Measurements from ENCODE around the gene DBNL. TPM values are rescaled to one million over a fixed set of nuclear protein-coding genes. Genes with fewer than 3 reads are reported as not detected.

Gene DBNL
- total RNA-seq, 3 donors from 2014 or later: 147 to 167 (median 165) TPM

DNA sequence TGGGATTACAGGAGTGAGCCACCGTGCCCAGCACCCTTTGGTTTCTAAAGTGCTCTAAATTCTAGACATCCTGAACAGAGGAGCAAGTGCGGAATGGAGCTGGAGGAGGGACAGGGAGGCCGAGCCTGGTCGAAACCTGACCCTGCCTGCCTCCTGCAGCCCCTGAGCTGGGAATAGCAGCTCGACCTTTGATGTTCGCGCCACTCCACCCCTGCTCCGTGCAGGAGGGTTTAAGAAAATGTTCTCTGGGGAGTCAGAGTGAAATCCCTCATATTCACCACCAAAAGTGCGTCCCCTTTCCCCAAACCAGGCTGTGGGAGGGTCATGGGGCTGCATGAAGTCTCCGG, 19.0 kb downstream of the DBNL start:
- H3K9me3 Mint-ChIP-seq: no peaks in the 10 kb centered on the region
- H3K36me3 Mint-ChIP-seq (ENCODE audit: insufficient read depth): peaks cover 15% of the 10 kb centered on the region
- DNase-seq (no peak), ATAC-seq (no peak)
- peaks cover 23% of the 10 kb centered on the region for H3K4me1 Mint-ChIP-seq (ENCODE audit: low read depth)
- no peaks in the 10 kb centered on the region for H3K27me3 Mint-ChIP-seq (ENCODE audit: low read depth)
- no peak overlapping the region for H3K4me3 Mint-ChIP-seq

DNA sequence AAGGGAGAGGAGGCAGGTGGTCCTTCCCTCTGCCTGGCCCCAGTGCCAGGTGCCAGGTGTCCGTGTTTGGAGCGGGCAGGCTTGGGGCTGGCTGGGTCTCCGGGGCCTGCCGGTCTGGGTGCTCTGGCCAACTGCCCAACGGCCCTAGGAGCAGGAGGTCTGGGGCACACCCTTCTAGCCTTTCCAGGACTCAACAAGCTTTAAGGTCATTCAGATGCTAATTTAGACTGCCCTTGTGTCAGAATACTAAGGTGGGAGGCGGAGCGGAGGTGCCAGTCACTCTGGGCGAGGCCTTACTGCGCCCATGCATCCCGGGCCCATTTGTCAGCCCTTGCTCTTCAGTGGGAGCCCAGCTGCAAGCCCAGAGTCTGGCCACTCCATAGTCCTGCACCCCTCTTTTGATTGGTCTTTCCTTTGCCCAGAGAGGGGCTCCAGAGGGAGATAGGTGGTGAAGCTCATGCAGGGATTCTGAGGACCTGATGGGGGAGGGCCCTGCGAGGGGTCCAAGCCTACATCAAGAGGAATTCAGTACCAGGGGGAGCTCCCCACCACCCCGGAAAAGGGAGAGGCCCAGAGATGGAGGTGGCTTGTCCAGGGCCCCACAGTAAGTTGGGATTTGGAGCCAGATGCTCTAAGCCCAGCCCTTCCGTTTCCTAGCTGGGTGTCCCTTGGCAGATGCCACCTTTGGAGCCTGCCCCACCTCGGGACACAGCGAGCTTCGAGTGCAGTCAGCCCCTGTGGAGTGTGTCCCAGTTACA, 19.6 kb downstream of the DBNL start:
- H3K36me3 Mint-ChIP-seq (ENCODE audit: insufficient read depth): peaks cover 10% of the 10 kb centered on the region

DNA sequence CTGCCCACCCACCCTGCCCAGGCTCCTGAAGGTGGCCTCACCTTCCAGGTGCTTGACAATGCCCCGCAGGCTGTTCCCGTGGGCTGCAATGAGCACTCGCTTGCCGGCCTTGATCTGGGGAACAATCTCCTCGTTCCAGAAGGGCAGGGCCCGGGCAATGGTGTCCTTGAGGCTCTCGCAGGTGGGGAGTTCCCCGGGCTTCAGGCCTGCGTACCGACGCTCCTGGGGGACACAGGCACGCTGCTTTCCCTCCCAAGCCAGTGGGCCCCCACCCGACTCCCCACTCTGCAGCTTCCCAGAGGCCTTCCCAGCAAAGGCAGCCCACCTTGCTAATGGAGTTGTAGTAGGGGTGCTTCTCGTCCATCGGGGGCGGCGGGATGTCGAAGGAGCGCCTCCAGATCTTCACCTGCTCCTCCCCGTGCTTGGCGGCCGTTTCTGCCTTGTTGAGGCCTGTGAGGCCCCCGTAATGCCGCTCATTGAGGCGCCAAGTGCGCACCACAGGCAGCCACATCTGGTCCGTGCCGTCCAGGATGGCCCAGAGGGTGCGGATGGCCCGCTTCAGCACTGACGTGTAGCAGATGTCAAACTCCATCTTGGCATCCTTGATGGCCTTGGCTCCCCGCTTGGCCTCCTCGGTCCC, 20.4 kb downstream of the DBNL start:
- Mint-ChIP-seq H3K27me3 (ENCODE audit: low read depth) (no peaks in the 10 kb centered on the region), H3K4me1 (ENCODE audit: low read depth) (peaks cover 20% of the 10 kb centered on the region), H3K36me3 (ENCODE audit: insufficient read depth) (peaks cover 8% of the 10 kb centered on the region), H3K9me3 (no peaks in the 10 kb centered on the region), H3K4me3 (no peak overlapping the region)
- ATAC-seq (peak; percentile 16 to 20), DNase-seq (no peak)

More for the DNA sequence above, 19.6 kb downstream of the DBNL start:
- no peak for ATAC-seq
- Mint-ChIP-seq H3K4me1 (ENCODE audit: low read depth) (peaks cover 20% of the 10 kb centered on the region), H3K9me3 (no peaks in the 10 kb centered on the region), H3K27me3 (ENCODE audit: low read depth) (no peaks in the 10 kb centered on the region), H3K4me3 (no peak overlapping the region)
- no peak for DNase-seq

DNA sequence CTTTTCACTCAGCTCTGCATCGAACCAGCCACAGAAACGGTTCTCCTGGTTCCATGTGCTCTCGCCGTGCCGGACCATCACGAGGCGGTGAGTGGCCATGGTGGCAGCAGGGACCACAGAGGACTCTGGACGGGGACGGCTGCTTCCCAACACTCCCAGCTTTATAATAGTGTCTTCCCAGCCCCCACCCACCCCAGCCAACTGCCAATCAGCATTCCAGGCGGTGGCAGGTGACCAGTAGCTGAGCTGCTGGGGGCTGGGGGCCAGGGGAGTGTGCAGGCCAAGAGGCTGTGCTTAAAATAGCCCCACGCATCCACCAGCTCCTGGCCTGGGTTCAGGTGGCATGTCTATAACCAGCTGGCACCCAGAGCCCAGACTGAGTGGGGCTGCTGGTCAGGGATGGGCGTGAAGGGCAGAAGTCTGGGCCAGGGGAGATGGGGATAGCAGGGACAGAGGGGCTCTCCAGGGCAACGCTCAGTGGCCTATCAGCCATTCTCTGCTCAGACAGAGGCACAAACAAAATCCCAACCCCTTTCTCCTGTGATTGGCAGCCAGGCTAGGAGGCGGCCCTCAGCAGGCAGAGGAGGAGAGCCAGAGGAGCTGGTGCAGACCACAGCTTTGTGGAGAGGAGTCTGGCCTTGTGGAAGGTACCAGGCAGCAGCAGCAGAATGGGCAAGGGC, 21.1 kb downstream of the DBNL start, which contains the start of gene PGAM2:
Gene PGAM2 (minus strand): TSS at position 137 of the 680 bp plus-strand sequence. CDS start 38 bp downstream, at position 99.
- DNase-seq (no peak), ATAC-seq (peak; percentile 35 to 40)
- Mint-ChIP-seq H3K4me3 (no peak within 1 kb of the TSS), H3K27me3 (ENCODE audit: low read depth) (no peaks in the 10 kb centered on the region), H3K36me3 (ENCODE audit: insufficient read depth) (peaks cover 3% of the 10 kb centered on the region), H3K4me1 (ENCODE audit: low read depth) (peaks cover 20% of the 10 kb centered on the region), H3K9me3 (no peaks in the 10 kb centered on the region)

DNA sequence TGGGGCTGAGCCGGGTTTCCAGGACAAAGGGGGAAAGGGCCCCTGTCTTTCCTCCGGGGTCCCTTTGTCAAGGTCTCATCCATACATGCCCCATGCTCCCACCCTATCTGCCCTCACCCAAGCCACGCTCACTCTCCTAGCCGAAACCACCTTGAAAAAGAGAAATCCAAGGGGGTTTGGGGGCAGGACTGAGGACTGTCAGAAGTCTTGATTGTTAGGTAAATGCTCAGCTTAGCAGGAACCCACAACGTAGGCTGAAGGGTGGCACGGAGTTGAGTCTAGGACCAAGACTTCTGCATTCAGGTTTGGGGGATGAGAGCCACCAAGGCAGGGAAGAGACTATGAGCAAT, 21.6 kb downstream of the DBNL start:
- Mint-ChIP-seq H3K27me3 (ENCODE audit: low read depth) (no peaks in the 10 kb centered on the region), H3K9me3 (no peaks in the 10 kb centered on the region), H3K4me3 (no peak overlapping the region), H3K4me1 (ENCODE audit: low read depth) (peaks cover 20% of the 10 kb centered on the region), H3K36me3 (ENCODE audit: insufficient read depth) (peaks cover 3% of the 10 kb centered on the region)
- ATAC-seq (no peak), DNase-seq (no peak)

DNA sequence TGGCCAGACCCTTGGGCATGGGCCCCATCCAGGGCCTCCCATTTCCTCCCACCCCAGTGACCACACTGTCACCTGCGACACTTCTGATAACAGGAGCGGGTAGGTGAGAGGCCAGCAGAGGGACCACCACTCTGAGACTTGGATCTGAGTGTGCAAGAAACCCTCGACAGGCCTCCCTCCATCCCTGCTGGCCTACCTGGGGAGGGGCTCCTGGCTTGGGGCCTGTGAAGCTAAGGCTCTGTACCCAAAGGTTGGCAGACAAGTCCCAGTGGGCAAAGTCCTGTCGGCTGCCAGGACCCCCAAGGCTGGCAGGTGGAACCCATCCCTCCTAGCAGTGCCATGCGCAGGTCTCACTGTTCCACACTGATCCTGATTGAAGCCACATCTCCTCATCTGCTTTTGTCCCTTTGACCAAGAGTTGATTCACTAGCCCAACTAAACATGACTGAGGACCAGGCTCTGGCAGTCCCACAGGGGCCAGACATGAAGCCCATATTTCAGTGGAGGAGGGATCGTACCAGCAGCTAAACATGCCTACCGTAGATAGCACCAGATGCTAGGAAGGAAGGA, 22.1 kb downstream of the DBNL start:
- Mint-ChIP-seq H3K36me3 (ENCODE audit: insufficient read depth) (peaks cover under 1% of the 10 kb centered on the region), H3K4me3 (no peak overlapping the region), H3K9me3 (no peaks in the 10 kb centered on the region), H3K4me1 (ENCODE audit: low read depth) (peaks cover 20% of the 10 kb centered on the region), H3K27me3 (ENCODE audit: low read depth) (no peaks in the 10 kb centered on the region)
- DNase-seq (no peak), ATAC-seq (no peak)

DNA sequence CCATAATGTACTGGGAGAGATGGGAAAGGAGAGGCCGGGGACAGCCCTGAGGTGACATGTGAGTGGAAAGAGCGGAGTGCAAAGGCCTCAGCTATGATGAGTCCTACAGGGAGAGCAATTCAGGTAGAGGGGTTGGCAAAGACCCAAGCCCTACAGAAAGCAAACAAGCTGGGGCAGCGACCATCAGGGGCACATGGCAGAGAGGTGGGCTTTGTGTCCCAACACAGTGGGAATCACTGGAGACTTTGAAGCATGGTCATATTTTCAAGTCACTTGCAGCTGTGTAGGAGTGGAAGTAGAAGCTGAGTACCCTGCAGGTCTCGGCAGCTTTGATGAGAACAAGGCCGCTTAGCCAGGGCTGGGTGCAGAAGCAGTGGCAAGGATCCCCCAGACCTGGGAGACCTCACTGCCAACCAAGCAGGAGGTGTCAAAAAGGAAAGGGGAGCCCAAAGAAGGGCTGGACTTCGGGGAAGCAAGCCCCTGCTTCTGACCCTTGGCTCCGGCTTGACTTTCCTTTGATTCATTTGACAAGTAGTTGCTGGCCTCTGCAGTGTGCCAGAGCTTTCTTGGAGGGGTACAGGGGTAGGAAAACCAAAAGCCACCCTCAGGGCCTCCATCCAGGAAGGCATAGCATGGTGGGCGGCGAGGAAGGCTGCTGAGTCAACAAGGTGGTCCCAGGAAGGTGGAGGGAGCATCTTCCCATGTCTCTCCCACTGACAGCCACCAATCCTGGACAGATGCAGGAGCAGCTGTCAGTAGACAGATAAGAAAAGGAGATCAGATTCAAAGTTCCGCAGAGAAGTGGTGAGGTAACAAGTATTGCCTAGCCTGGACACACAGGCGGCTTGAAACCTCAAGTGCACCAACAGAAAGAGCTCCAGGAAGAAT, 22.8 kb downstream of the DBNL start:
- Mint-ChIP-seq H3K36me3 (ENCODE audit: insufficient read depth) (peaks cover 6% of the 10 kb centered on the region), H3K4me1 (ENCODE audit: low read depth) (peaks cover 20% of the 10 kb centered on the region), H3K4me3 (no peak overlapping the region), H3K27me3 (ENCODE audit: low read depth) (no peaks in the 10 kb centered on the region), H3K9me3 (no peaks in the 10 kb centered on the region)
- DNase-seq (no peak), ATAC-seq (no peak)

DNA sequence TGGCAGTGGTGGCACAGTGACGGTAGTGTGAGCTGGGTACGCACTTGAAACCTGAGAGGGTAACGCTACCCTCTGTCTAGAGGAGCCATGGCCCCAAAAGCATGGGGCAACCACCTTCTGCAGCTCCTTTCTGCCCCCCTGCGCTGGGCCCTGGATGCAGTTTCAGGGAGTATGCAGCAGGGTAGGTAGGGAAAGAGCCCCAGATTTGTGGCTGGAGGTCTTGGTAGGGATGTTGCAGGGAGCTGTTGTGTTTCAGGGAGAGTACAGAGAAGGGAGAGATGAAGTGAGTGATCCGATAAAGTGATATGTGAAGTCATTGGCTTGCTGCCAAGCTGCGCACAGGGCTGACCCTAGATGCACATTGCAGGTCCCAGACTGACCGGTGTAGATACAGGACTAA, 23.6 kb downstream of the DBNL start:
- DNase-seq: no peak
- H3K9me3 Mint-ChIP-seq: no peaks in the 10 kb centered on the region
- H3K4me1 Mint-ChIP-seq (ENCODE audit: low read depth): peaks cover 20% of the 10 kb centered on the region
- no peaks in the 10 kb centered on the region for H3K27me3 Mint-ChIP-seq (ENCODE audit: low read depth)
- no peak overlapping the region for H3K4me3 Mint-ChIP-seq
- H3K36me3 Mint-ChIP-seq (ENCODE audit: insufficient read depth): peaks cover 9% of the 10 kb centered on the region
- ATAC-seq: no peak

DNA sequence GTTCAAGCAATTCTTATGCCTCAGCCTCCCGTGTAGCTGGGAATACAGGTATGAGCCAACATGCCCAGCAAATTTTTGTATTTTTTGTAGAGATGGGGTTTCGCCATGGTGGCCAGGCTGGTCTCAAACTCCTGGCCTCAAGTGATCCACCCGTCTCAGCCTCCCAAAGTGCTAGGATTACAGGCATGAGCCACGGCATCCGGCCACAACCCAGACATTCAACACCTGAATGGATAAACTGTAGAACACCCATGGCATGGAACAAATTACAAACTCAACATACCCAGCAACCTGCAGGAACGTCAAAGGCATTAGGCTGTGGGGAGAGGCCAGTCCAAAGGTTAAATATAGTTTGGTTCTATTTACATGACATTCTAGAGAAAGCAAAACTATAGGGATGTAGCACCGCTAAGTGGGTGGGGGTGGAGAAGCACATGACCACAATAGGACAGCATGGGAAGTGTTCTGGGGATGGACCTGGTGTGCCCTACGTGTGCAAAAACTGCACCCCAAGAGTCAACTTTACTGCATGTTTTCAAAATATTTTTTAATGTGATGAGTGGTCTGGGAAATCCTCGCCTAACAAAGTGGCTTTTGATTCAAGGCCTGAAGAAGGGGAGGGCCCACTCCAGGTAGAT, 27.3 kb downstream of the DBNL start:
- DNase-seq (no peak), ATAC-seq (no peak)
- Mint-ChIP-seq H3K4me1 (ENCODE audit: low read depth) (peaks cover 5% of the 10 kb centered on the region), H3K9me3 (no peaks in the 10 kb centered on the region), H3K36me3 (ENCODE audit: insufficient read depth) (peaks cover 9% of the 10 kb centered on the region), H3K4me3 (no peak overlapping the region), H3K27me3 (ENCODE audit: low read depth) (no peaks in the 10 kb centered on the region)

DNA sequence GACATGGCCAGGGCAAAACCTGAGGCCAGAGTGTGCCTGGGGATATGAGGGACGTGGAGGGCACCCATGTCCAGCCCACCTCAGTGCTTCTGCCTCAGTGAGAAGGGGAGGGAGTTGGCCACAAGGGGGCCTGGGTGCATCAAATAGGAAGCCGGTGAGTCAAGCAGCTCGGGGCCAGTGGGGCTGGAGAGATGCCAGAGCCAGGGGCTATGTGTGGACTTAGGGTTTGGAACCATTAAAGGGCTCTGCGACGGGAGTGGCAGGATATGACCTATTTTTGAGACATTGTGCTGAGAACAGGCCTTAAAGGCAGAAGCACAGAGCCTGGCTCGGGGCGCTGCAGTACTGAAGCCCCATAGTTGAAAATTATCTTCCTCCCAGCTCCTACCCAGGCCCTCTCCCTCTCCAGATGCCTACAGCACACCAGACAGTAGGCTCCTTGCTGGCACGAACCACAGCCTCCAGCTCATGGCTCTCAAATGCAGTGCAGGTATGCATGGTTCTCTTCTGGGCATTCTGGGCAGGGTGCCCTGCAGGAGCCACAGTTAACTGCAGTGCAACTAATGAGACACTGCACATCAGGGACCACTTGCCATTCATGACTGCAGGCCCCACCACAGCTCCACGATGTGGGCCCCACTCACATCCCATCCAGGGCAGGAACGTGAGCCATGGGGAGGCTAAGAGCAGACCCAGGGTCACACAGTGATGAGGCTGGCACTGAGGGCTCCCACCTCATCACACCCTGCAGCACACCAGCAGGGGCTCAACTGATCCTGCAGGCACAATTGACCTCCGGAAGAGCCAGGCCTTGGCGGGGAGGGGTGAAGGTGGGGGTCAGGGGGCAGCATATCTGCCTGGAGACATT, 28.1 kb downstream of the DBNL start:
- H3K4me1 Mint-ChIP-seq (ENCODE audit: low read depth): peaks cover 2% of the 10 kb centered on the region
- H3K27me3 Mint-ChIP-seq (ENCODE audit: low read depth): no peaks in the 10 kb centered on the region
- ATAC-seq (peak; percentile 41 to 53), DNase-seq (peak; percentile 33)
- peaks cover 10% of the 10 kb centered on the region for H3K36me3 Mint-ChIP-seq (ENCODE audit: insufficient read depth)
- H3K9me3 Mint-ChIP-seq: no peaks in the 10 kb centered on the region
- H3K4me3 Mint-ChIP-seq: no peak overlapping the region

DNA sequence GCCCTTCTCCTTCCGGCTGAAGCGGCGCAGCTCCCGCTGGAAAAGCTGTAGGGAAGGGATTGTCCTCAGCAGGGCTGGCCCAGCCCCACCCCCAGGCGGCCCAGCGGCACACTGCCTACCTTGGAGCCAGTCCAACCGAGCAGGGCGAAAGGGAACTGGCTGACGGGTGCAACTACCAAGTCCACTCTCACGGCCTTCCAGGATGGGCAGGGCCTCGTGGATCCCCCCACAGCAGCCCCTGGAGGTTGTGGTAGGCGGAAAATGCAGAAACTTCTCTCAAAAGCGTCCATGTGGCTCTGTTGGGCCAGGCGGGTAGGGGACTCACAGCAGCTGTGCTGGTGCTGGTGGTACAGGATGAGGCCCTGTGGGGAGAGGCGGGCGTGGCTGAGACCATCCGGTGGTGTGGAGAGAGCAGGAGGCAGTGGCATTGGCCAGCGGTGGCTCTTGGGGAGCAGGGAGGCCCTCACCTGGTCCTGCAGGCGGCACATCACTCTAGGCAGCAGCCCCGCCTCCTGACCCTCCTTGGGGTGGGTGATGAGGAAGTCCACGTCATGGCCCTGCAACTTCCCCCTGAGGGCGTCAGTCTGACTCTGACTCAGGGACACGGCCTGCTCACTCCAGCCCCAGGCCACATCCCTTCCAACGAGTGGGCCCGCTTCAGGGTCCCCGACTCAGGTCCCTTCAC, 29.3 kb downstream of the DBNL start:
- peaks cover 10% of the 10 kb centered on the region for H3K4me1 Mint-ChIP-seq (ENCODE audit: low read depth)
- H3K4me3 Mint-ChIP-seq: no peak overlapping the region
- ATAC-seq (peak; percentile 82 to 88), DNase-seq (peak; percentile 42)
- H3K36me3 Mint-ChIP-seq (ENCODE audit: insufficient read depth): peaks cover 18% of the 10 kb centered on the region
- no peaks in the 10 kb centered on the region for H3K9me3 Mint-ChIP-seq
- H3K27me3 Mint-ChIP-seq (ENCODE audit: low read depth): no peaks in the 10 kb centered on the region

DNA sequence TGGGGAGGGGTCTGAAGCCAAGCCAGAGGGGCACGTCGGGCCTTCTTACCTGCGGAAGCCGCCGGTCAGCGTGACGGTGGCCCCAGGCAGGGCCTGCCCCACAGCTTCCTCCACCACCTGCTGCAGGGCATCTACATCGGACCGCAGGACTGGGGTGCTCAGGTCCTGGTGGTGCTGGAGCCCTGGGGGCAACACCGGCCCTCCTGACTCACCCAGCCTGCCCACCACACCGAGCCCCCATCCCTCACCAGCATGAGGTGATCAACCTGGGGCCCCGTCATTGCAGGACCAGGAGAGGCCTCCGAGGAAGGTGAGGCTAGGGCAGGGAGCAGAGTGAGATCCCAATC, 29.8 kb downstream of the DBNL start:
- no peak for ATAC-seq
- no peak overlapping the region for H3K4me3 Mint-ChIP-seq
- H3K9me3 Mint-ChIP-seq: no peaks in the 10 kb centered on the region
- no peaks in the 10 kb centered on the region for H3K27me3 Mint-ChIP-seq (ENCODE audit: low read depth)
- peaks cover 18% of the 10 kb centered on the region for H3K36me3 Mint-ChIP-seq (ENCODE audit: insufficient read depth)
- DNase-seq: no peak
- peaks cover 10% of the 10 kb centered on the region for H3K4me1 Mint-ChIP-seq (ENCODE audit: low read depth)
